SKM-1 (cell line): ENCODE data around the gene IAPP.
"Not testable (repeated sequence)": the region's sequence is repeated elsewhere in the genome, so short reads cannot be mapped to it uniquely, and the experiment has no call there.

Experiments used
- DNase-seq: peaks from one replicate; lab custom pipeline; 2025; ENCODE audit not compliant: unreplicated experiment; lab: John Stamatoyannopoulos, UW

IAPP gene

DNA sequence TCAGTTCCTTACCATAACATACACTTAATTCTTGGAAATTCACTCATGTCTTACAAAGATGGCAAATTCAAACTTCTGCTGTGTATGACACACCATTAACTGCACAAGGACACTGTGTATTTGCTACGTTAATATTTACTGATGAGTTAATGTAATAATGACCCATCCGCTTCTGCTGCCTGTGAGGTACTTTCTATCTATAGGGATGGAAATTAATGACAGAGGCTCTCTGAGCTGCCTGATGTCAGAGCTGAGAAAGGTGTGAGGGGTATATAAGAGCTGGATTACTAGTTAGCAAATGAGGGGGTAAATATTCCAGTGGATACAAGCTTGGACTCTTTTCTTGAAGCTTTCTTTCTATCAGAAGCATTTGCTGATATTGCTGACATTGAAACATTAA lies at the start of gene IAPP:
IAPP (plus strand) TSS at position 301 of the 400 bp plus-strand sequence. CDS start 450 bp downstream, outside the sequence.
- DNase-seq = no peak

DNA sequence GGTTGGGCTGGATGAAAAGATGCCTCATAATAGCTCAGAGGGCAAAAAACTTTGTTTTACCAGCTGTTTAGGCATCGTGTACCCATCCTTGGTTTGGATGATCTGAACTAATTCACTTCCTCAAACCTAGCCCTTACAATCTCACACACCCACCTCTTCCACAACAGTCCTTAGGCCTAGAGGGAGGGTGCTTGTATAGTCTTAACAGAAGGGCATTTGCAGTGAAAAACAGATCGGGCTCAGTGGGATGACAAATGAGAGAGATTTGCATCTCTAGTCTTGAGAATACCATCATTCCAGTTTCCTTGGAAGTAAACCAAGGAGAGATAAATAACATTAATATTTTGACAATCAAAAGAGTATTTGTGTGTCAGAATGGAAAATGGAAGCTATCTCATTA lies 49.0 kb upstream of the IAPP start:
- DNase-seq = no peak

DNA sequence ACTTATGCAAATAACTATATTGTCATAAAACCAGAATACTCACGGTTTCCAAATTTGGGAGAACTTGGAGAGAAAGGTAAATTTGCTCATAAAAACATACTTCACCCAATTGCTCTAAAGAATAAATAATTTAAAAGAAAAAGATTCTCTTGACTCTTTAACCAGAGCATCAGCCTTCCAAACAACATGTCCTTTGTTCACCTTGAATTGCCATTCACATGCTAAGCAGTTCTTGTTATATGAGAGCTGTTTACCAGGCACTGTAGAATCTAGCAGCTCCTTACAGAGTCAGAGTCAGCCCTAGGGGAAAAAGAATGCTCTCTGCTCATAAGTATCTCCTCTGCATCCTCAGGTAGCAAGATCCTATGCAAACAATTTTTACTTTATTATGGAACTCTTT lies 48.2 kb upstream of the IAPP start:
- no peak for DNase-seq

DNA sequence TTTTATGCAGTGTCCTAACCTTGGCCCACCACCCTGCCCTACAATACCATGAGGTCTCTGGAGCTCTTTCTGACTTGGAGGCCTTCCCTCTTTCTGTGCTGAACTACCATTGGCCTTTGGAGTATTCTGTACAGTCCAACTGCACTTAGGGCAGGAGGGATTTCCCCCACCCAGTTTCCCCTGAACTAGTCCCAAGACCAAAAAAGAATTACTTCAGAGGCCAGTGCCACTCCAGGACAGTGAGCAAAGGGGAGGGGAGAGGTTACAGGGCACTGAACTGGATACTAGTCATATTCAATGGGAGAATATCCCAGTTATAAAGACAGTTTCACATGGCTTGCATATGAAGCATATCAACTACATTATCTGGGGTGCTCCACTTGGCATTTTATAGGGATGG lies 44.1 kb upstream of the IAPP start:
- no peak for DNase-seq

DNA sequence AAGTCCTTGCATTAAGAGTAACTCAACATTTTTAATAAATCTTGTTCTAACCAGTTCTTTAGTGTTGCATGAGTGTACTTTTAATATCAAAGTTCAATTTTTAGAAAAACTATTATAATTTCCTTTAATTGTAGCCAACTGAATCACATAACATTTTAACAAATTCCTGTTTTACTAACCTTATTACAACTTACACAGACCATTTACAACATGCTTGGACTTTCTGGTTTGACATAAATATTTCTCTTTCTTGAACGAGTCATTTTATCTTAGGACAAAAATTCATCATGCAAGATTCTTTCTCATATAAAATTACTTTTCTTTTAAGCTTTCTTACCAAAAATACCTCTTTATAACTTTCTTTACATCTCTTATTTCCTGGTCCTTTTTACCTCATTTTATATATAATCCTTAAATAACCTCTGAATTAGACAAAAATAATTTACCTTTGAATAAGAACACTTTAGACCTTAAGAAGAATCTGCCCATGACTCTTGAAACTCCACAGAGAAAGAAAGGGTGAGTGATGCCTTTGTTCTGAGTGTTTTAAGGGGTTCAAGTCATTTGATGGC lies 41.9 kb upstream of the IAPP start:
- no peak for DNase-seq

DNA sequence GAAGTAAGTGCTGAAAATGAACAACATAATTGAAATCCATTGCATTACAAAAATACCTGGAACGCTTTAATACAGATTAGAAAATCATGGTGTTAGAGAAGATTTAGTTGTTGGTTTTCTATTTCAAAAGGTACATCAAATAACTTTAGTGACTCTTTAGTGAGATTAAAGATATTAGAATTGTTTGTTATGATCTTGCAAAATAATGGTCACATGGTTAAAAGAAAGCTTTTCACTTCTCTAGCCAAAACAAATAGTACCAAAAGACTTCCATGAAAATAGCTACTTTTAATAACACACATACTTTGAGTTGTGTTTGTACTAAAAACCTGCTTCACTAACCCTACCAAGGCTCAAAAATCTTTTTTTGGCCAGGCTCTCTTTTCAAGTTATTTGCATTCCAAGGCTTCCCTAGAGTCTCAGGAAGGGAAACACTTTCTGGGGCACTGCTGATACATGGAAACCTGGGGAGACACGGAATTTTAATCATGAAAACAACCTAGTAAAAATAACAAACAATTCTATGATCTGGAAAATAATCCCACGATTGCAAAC lies 37.9 kb upstream of the IAPP start, which contains the start of gene SLCO1A2:
SLCO1A2 (minus strand) TSS at position 147 of the 555 bp plus-strand sequence. CDS start 270 bp downstream, outside the sequence.
- DNase-seq = no peak

DNA sequence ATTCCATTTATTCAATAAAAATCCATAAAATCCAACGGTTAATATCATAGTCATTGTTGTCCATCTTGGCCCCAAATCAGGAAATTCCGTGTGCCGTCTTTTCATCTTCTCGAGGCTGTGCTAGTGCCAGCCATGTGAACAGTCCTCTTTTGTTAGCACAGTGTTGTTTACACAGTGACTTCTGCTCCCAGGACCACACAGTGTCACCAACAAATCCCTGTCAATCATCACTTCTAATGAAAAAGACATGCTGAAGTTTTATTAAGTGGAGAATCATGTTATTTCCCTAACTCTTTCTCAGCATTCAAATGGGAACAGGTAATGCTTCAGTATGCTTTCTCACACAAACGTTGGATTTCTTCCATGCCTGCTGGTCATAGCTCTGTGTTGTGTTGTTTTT lies 36.0 kb upstream of the IAPP start:
- DNase-seq = no peak

DNA sequence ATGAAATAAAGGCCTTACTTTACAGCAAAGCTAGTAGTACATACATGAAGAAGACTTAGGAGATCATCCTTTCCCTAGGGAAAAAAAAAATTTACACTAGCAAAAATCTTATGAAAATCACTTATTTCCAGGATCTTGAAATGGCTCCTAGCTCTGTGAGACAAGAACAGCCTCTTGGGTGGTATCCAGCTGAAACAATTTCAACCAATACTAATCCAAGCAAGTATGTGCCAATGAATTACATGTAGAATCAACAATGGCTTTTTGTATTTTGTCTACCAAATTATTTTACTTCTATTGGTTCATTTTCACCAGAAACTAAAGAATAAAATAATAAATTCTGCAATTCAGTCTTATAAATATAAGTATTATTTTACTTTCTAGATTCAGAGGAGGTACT lies 35.2 kb upstream of the IAPP start:
- no peak for DNase-seq

DNA sequence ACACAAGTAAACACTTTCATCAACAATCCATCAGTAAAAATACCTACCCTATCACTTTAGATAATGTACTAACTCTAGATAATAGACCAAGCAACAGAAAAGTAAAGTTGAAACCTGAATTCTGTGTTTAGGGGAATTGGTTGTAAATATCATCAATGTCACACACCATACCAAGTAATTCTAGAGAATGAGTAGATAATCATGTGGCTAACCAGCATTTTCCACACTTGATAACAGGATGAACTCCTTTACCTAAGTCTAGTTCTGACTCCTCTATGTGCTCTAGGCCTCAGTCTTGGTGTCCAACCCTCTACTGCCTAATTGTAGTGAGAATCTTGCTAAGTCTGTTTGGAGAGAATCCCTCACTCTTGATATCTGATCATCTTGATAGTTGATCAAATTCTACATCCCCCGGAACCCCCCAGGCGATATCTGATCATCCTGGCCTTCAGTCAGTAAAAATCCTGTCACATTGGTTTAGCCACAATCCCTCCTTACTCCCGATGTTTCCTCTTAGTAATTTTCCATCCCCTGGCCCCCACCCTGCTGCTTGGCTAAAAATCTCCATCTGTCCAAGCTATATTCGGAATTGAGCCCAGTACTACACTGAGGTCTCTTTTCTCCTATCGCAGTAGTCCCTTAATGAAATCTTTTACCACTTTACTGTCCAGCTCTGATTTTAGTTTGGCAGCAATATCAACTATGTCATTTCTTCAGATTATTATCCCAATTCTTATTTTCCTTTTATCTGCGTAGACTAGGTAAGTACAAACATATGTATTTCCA lies 34.5 kb upstream of the IAPP start:
- no peak for DNase-seq

DNA sequence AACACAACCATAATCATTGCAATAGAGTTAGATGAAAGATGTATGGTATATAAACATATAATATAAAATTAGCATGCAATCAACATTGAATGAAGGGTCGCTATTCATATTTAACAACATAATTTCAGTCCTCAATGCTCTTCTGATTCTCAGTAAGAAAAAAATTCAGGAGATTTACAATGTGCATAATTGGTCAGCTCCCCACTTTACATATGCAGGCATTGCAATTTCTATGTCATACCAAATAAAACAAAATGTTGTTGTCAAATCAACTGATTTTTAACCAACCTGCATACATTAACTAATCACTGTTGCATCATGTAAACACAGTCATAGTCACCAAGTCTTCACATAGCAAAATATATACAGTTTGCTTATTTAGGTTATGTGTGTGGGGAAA lies 32.8 kb upstream of the IAPP start:
- no peak for DNase-seq

DNA sequence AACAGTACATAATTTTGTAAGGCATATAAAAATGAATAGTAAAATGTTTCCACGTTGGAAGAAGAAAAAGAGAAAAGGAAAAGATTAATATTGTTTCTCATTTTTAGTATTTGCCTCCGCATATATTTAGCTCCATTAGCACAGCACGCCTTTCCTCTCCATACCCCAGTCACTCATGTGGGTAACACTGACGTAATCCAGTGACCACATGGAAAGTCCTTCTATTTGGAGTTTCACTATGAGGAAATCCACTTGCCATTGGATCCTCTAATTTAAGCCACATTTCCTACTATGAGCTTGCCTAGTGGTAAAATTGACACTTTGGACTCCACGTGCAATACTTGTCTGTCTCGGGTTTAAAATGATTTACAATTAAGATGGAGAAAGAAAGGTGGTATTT lies 32.3 kb upstream of the IAPP start:
- no peak for DNase-seq

DNA sequence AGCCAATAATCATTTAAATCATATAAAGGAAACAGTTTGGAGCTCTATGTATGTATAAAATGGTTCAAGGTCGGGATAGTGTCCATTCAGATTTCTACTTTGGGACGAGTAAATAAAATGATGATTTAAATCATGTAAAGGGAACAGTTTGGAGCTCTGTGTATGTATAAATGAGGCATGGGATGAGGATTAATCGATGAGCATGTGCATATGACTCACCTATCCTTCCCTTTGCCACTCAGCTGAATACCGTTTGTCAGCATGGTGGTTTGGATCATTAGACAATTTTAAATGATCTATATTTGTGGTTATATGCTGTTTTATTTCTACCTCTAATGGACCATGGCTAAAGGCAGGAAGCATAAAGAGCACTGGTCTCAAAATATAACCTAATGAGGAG lies 30.9 kb upstream of the IAPP start:
- no peak for DNase-seq

DNA sequence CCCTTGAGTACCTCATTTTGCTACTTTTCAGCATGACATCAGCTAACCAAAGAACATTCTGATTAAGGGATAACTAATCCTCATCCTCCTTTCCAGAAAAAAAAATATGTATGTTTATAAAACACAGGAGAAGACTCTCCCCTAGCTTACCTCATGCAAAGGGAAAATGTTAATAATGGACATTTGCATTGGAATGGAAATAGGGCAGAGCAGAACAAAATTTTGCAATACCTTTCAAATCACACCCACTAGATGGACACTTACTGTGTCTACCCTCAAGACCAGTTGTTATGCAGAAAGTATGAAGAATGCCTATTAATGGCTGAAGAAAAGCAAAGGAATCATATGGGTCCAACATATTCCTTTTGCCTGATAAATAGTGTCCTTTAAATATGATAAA lies 29.1 kb upstream of the IAPP start:
- no peak for DNase-seq

DNA sequence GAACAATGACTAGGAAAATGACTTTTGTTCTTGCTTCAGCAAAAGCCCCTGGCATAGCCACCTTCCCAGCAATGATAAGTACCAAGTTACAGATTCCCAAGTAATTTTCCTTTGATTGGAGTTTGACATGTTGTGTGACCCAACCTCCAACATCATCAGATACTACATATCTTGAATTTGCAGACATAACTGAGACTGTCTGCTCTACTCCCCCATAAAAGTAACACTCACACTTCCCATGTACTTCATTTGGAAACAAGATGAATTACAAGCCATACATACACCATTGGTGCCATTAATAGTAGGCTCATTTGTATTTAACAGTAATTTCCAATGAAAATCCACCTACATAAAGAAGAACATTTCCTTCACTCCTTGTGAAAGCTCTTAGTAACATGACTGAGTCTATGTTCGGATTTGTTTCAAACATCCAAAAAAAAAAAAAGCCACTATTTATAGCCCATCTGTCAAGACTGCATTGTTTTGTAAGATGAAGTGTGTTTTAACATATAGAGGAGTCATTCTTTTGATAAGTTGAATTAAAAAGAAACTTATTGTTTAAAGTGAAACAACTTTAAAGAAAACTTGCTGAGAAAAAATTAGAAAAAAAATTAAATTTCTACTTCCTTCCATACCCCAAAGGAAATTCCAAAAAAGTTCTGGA lies 26.0 kb upstream of the IAPP start:
- no peak for DNase-seq

DNA sequence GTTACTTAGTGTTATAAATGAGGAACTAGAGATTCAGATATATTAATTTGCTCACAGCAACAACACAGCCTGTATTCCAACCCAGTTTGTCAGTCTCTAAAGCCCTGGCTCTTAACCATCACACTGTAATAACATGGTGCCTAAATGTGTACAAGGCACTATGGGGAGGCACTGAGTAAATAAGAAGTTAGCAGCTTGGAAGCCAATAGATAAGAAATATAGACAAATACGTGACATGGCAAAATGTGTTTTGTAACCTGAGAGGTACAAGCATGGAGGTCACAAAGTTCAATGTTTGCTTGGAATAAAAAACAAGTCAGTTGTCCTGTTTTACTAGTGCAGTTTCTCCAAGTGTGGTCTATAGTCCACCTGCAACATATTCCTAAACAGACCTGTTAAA lies 21.7 kb upstream of the IAPP start:
- DNase-seq = no peak

DNA sequence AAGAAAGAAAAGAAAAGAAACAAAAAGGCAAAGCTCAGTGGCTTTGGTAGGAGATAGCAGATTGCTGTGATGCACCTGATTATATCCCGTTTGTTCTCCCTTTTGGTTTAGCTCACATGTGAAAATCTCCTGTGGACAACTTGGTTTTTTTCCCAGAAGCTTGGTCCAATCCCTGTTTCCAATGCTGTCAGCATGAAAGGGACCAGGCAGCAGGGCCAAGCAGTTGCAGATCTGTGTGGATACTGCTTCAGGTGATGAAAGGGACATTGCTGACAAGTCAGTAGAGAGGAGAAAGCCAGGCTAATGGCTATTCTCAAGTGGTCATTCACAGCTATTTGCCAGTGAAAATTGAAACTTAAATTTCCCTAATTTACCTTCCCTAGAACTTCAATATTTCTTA lies 19.2 kb upstream of the IAPP start:
- DNase-seq = no peak

DNA sequence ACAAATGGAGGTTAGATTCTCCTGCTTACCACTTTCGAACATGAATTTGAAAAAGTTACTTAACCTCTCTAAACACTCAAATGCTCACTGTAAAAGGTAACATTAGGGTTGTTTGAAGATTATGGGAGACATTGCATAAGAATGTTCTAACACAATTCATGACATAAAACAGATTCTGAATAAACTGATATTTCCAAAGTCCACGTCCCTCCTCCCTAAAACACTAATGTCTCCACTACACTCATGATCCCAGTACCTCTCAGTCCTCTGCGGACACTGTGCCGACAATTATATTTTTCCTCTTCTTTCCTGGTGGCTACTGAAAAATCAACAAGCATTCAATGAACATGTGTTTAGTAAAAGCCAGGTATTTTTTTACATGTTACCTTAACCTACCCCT lies 18.8 kb upstream of the IAPP start:
- DNase-seq = no peak

DNA sequence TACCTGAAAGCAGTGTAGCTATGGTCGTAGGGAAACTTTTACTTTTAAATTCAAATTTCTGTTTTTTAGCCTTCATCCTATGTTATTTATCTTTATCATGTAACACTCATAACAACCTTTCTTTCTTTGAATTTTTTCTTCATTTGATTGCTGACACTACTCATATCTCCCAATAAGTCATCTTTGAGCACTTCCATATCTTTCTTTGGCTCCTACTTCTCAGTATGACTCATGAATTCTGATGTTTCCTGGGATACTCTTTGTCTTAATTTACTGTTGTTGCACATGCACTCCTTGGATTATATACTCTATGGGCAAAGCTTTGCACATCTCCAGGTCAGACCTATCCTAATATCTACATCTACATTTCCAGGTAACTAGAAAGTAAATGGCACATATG lies 18.1 kb upstream of the IAPP start:
- DNase-seq = no peak

DNA sequence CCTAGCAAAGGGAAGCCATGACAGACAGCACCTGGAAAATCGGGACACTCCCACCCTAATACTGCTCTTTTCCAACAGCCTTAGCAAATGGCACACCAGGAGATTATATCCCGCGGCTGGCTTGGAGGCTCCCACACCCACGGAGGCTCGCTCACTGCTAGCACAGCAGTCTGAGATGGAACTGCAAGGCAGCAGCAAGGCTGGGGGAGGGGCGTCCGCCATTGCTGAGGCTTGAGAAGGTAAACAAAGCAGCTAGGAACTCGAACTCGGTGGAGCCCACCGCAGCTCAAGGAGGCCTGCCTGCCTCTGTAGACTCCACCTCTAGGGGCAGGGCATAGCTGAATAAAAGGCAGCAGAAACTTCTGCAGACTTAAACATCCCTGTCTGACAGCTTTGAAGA lies 12.1 kb upstream of the IAPP start:
- not testable (repeated sequence) for DNase-seq

DNA sequence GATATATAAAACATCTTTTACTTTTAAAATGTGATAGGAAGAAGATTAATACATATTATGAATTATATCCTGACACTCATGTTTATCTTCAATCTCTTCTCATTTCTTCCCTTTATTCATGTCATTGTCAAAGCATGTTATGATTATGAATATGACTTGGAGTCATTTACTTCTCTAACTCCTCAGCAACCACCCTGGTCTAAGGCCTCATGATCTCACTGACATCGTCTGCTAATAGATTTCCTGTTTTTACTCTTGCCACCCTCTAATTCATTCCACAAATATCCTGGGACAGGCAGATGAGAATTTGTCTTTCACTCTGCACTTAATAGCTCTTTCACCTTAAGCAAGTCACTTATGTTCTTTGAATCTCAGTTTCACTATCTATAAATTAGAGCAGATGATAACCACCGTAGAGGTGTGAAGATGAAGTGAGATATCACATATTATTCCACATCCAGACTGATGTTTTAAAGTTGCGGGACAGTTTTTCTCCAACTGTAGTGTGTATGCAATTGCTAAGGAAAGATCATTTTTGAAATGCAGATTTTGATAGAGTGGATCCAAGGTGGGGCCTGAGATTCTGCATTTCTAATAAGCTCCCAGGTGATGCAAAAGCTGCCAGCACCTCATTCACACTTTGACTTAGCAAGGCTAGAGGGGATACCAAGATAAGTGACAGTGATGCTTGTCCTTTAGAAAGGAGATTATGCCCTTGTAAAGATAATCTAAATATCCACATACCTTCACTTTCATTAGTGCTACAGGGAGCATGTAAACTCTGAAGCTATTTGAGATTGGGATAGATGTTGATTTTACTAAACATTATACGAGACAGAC lies 3.3 kb upstream of the IAPP start:
- no peak for DNase-seq

DNA sequence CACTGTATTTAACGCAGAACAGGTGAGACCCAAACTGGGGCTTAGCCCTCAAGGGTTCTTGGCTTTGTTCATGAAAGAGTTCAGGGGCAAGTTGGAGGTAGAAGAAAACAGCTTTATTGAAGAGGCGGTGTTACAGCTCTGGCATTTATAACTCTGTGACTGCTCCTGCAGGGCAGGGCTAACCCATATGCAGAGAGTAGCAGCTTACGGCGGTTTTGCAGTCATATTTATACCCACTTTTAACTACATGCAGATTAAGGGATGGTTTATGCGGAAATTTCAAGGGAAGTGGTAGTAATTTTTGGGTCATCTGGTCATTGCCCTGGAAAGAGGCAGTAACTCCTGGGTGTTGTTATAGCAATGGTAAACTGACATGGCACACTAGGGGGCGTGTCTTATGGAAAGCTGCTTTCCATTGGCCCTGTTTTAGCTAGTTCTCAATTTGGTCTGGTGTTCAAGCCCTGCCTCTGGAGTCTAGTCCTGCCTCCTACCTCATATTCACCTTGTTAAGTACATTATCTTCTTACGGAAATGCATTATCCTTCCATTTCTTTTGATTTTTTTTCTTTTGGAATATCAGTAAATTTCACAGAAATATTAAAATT lies 1.8 kb upstream of the IAPP start:
- no peak for DNase-seq
